SU-DHL-6 (cell line): ENCODE results near the gene ETNK2.

Experiments used
- CTCF ChIP-seq: fragments of 200-600 bp; sonication (generic); IDR thresholded peaks from one replicate; pipeline ENCODE4 v1.5.1; 2017; ENCODE audit warnings: antibody characterized with exemption, mild to moderate bottlenecking, low read length, moderate library complexity; ENCODE audit not compliant: insufficient read depth, poor library complexity, severe bottlenecking
- EZH2phosphoT487 ChIP-seq: fragments of 200-600 bp; sonication (generic), shearing (Covaris generic); conservative IDR thresholded peaks from 2 replicates; pipeline ENCODE4 v1.6.1; 2018; ENCODE audit warnings: mild to moderate bottlenecking, antibody characterized with exemption, low read length, moderate library complexity, mixed read lengths

GRCh38 chr1:204091787-204092312 is 60.0 kb downstream of the ETNK2 start:
- TF ChIP-seq CTCF (no peak), EZH2phosphoT487 (no peak)
